GM18909 (cell line): ENCODE results near the gene HHAT.

Experiments
- ATAC-seq: cut with Tn5 transposase; IDR thresholded peaks from one replicate; pipeline ENCODE4 v1.9.1; 2021; ENCODE audit warnings: mild to moderate bottlenecking; ENCODE audit not compliant: unreplicated experiment, poor library complexity

HHAT gene

DNA sequence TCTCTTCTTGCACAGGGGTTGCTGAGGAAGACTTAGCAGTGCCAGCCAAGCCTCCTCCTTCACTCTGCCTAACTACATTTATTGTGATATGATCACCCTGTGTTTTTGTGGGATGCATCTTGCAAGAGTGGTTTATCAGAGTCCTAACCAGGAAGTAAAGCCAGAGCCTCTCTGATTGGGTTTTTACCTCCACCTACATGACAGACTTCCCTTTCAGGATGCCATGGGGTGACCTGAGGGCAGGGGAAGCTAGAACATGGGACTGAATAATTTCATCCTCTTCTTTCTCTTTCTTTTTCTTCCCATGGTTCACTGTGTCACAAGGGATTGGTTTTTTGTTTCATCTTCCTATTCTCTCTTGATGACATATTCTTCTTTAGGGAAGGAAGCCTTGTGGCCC, 146.6 kb downstream of the HHAT start:
- ATAC-seq: no peak

DNA sequence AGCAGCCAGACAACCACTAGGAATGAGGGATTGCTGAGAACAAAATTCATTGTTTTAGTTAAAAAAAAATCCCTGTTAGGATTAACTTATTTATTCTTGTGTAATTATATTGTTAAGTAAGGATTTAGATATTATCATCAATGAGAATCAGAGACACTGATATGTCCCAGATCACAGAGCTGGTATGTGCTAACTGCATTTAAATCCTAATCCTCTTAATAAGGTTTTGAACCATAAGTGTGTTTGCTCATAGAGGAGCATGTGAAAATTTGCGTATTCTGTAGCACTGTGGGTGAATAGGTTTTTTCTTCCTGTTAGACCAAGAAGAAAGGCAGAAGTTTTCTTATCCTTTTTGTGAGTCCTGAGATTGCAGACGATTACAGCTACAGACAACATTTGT, 147.1 kb downstream of the HHAT start:
- no peak for ATAC-seq

DNA sequence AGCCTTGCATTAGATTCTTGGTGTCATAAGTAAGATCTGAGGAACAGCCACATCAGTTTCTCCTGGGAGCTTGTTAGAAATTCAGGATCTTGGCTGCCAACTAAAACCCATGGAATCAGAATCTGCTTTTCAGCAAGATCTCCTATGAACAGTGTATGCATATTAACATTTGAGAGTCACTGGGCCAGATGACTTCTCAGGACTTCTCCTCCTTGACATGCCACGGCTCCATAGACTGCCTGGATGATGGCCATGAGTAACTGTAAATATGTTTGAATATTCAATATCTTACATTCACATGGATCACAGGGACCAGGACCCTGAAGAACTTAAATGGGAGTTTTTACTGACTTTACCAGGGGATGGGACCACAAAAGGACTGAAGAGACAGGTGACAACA, 148.0 kb downstream of the HHAT start:
- ATAC-seq: no peak

DNA sequence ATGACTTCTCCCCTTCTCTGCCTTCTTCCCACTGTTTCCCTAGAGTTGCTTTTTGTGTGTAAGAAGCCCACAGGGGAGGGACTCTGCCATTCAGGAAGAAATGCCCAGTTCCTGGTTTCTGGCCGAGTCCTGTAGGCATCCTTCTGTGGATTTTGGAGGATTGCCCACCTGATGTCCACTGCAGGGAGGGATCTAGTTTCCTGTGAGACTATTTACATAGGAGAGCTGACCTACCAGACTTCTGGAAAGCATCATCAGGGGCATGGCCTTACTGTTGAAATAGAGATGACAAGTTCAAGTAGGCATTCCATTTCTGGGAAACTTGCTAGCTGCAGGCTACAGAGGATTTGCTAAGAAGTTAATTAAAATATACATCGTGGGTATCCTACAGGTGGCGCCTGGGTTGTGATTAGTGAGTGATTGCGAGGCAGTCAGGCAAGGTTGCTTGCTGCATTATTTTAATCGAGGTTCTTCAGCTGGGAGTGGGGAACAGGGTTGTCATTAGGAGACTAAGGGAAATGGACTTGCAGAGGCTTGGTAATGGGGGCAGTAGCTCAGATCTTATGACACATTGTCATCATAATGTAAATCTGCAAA, 148.7 kb downstream of the HHAT start:
- no peak for ATAC-seq

DNA sequence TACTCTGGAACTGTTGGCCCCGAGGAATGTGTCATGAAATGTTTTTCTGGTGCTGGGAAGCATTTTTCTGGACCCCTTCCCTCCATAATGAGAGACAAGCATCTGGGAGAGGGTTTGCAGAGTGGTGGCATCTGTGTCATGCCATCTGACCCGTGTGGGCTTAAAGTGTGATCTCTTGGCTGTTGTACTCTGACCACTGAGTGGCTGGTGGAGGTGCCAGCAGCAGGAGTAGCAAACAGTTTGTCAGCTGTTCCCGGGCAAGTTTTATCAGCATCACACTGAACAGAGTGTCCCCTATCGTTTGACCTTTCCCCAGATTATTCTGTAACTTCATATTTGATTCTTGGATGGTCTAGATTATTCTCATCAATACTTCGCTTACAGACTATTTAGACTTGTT, 150.1 kb downstream of the HHAT start:
- no peak for ATAC-seq

DNA sequence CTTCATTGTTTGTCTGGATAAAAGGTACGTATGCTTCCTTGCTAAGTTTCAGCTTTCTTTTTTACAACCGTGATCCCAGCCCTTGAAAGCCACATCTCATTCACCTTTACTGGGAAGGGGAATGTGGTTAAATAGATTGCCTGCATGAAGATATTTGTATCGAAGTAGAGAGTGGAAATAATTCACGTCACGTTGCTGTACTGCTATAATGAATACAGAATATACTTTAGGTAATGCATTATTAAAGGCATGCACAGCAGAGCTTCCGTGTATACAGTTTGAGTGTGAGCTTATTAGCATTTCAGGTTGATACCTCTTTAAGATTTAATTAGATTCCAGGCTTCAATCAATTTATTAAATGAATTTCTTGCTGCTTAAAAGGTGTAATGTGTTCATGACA, 153.8 kb downstream of the HHAT start:
- ATAC-seq: no peak

DNA sequence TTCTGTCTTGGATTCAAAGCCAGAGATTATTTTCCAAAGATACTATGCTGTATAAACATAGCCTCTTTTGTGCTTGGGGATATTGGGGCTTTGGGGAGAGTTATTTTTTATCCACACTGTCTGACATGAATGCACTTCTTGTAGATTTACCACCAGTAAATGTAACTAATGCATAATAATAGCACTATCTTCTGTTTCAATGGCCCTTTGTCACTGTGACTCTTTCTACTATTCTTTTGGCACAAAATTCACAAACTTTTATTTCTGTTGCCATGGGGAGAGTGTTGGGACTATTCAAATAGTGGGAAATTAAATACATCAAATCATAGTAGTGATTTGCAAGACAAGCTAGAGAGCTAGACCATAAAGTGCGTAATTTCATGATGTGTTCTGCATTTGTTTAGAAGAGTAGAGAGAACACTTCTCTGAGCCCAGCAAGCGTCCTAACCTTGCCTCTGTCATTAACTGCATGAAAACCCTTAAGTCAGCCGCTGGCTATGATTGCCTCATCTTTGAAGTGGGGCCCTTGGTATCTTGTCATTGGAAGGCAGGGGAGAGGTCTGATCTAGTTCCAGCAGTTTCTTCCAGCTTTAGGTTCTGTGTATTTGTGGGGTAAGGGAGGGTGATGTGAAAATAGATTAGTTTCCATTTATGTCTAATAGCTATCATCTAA, 154.4 kb downstream of the HHAT start:
- no peak for ATAC-seq

DNA sequence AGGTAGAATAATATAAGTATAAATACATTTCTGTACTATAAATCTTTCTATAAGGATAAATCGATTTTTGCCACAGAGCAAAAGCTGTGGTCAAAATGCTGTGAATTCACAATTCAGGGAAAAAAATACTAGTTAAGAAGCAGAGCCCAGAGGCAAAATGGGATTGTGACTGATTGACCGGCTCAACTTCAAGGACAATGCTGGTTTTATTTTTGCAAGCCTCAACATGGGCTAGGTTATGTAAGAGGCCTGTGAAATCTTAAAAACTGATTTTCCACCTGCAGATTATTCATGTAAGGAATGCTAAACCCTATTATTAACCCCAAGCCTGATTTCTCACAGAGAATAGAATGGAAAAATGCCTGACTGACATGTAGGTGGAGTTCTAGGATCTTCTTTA, 155.1 kb downstream of the HHAT start:
- ATAC-seq: no peak

DNA sequence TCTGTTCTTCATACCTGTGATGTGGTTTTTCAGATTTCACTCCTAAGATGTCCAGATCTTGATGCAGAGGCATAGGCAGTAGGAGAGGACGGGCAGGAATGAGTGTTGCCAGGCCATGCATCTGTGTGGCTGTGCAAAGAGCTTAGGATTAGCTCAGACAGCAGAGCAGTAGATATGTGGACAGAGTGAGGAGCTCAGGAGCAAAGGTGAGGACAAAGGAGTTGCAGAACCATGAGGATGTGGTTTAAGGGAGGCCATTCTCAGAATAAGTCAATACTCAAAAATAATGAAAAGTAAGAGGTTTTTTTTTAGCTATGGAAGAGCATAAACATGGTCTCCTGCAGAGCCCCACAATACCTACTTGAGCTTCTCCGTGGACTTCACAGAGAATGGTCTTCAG, 158.3 kb downstream of the HHAT start:
- ATAC-seq: no peak

DNA sequence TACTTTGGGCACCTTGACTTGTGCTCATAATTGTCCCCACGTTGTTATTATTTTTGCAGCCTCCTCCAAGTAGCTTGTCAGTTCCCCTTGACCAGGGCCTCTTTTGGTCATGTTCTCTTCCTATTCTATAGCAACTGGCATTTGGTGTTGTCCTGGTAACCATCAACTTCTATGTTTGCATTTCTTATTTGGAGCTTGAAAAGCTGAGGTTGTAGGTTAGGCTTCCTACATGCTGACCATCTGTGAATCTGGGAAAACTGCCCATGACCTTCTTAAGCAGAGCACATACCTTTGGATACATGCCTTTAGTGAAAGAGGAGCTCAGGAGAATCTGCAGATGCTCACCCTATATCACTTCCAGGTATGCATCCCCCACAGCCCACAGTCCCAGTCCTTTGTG, 160.8 kb downstream of the HHAT start:
- no peak for ATAC-seq

DNA sequence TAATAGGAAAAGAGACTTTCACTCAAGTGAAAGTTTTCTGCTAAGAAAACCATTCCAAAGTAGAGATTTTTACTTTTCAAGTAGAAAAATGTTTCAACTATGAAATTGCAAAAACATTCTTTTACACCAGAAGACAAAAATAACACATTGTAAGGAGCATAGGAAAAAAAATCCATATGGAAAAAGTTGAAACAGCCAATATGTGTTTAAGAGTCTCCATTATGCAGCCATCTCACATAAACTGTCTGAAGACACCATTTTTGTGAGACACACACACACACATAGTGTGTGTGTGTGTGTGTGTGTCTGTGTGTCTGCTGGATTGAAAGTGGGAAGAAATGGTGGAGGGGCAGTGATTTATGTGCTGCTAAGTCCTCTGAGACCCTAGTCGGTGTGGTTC, 162.1 kb downstream of the HHAT start:
- ATAC-seq: no peak

DNA sequence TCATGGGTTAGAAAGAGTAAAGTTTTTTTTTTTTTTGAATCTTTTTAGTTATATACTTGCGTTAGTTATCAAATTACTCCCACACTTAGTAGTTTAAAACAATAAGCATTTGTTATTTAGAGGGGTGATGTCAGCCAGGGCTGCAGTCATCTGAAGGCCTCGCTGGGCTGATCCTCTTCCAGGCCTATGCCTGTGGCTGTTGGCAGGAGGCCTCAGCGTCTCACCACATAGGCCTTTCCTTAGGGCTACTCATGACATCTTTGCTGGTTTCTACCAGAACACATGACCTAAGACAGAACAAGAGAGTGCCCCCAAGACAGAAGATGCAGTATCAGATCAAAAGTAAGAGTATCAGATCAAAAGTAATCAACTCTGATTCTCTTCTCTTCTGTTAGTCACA, 167.4 kb downstream of the HHAT start:
- ATAC-seq: no peak

DNA sequence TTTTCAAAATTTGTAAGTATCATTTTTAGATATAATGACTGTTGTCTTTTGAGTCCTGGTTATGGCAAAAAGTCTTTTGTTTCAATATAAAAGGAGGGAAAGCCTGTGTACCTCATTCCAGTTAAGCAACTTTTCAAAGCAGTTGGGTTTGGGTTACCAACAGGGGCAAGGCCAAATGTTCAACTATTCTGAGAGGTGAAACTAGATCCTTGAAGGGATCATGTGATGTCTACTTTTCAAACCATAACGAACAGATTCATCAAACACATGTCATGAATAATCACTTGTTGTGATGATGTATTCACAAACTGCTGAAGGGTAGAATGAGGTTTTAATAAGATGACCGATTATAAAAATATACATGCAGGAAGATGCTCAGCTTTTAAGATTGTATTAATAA, 171.3 kb downstream of the HHAT start:
- ATAC-seq: no peak

DNA sequence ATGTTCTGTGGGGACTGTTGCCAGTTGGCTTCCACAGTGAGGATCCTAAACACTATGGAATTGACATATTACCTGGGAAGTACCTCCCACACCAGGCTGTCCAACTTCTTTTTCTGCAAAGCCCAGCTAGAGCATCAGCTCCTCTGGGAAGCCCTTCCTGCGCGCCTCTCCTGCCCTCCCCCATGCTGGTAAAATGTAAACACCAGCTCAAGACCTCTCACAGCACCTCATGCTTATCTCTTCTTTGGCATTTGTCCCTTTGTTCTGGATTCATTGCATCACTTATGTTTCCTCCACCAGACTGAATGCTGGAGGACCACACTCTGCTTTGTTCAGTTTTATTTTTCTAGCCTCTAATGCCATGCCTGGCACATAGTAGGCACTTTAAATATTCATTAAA, 172.1 kb downstream of the HHAT start:
- ATAC-seq: no peak

DNA sequence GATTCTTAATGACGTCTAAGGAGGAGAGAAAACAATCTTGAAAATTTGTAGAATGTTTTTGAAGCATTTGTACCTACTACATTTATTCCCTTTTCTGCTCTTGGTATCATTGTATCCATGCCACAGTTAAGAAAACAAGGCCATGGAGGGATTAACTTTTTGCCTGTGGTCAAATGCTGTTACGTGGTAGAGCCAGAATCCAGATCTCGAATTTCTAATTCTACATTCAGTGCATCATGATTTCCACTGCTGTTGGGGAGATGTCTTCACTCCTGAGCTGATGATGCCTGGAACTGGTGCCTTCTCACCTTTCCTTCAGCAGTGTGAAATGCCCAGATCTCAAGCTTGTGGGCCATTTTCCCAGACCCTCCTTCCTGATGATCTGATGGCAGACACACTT, 175.6 kb downstream of the HHAT start:
- ATAC-seq: no peak

DNA sequence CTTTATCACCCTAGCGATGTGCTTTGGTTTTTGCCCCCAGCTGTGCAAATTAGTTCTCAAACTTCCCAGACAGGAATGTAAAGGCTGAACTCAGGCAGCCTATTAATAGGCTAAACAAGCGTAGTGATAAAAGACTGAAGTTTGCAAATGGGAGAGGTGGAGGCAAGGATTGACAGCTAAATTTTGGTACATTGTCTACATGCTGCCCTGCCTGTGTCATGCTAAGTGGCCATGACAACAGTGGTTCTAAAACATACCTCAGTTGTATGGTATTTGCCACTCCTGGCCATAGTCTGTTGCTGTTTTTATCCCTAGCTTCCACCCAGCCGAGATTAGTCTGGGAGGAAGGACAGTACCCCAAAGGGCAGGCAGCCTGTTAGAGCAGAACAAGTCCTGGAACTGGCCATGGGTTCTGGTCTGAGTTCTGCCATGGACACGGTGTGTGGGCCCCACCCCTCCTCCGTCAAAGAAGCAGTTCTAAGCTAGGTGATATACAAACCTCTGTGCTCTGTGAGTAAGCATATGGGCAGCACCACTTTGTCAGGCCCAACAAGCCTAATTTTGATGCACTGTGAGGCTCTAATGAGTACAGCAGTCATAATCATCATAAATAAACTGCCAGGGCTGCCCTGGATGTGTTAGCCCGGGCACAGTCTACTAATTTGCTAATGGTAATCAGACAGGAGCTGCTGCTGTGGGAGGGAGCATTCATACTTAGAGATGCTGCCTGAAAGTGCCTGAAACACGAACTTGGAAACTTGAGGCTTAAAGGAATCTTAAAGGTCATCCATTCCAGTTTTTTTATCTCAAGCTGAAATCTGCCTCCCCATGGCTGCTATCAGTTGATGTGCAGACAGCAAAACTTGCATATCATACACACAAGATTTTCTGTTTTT, 177.1 kb downstream of the HHAT start:
- ATAC-seq: no peak

DNA sequence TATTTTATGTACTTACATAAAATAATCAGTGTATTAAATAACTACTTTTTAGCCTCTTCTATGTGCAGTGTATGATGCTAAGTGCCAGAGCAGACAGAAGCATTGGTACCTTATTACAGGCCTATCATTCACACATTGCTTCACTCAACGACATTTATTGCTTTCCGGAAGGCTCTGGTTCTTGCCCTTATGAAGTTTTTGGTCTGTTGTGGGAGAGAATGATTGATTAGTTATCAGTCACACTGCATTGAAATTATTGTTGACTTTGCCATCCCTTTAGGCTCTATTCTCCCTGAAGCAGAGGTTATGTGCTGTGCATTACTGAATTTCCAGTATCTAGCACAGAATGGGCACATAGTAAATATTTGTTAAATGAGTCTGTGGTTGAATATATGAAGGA, 178.0 kb downstream of the HHAT start:
- no peak for ATAC-seq

DNA sequence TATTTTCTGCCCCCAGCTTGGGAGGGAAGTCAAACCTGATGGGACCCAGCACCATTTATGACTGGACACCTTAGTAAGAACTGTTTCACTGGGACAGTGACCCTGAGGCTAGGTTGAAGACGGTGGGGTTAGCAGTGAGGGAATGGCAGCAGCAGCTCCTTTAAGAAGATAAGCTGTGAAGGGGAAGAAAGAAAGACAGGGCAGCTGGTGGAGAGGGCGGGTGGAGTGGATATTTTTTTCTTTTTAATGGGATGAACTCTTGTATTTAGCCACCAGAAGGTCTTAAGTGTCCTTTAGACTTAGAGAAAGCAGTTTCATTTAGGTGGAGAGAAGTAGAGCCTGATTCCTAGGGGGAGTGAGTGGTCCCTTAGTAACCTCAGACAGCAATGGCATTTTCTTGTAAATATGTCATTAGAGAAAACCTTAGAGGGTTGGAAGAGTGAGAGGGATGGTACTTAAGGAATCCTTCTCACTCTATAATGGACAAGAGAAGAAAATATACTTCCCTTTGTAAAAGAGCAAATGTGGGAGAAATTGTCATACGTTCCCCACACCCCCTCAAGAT, 187.5 kb downstream of the HHAT start:
- ATAC-seq: no peak

DNA sequence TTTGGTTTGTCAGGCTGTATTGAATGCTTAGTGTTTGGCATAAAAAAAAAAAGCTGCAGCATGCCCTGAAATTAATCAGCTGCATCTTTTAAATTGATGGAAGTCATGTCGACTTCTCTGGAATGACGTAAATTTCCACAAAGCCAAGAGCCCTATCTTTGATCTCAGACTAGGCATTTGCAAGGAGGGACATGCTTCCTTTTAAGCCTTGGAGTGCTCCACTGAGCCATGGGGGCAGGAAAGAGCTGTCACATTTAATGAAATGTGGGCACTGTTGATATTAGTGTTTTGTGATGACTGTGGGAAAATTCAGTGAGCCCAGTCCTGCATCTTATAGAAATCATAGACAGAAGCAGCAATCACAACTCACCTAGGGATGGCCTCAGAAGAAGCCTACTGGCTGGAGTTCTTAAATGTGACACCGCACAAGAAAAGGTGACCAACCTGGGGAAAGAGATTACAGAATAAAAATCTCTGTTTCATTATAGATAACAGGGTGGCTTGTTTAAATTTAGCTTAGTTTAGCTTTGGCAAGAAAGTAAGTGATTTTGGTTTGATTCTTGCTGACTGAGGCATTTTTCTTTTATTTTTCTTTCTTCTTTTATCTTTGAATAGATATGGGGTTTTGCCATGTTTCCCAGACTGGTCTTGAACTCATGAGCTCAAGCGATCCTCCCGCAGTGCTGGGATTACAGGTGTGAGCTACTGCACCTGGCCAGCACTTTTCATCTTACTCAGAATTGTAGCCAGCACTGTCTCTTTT, 188.2 kb downstream of the HHAT start:
- ATAC-seq: no peak

DNA sequence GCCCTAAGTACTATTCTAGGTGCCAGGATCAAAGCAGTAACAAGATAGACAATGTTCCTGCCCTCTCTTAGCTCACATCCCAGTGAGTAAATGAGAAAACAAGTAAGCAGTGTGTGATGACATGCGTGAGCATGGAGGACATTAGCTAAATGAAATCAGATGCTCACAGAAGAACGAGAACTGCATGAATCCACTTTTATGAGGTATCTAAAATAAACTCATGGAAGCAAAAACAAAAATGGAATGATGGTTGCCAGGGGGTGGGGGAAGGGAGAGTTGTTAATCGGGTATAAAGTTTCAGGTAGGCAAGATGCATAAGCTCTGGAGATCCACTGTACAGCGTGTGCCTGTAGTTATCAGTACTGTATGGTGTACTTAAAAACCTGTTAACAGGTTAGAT, 195.1 kb downstream of the HHAT start:
- no peak for ATAC-seq
